HCT116 (cell line): Measurements from ENCODE around the gene UMOD. TPM values are rescaled to one million over a fixed set of nuclear protein-coding genes. Genes with fewer than 3 reads are reported as not detected.

Experiments used
- ATAC-seq: fragments of 200-7000 bp; cut with Tn5 transposase; 2 replicates; pipeline ENCODE4 v1.9.1; 2020; ENCODE audit warnings: mild to moderate bottlenecking, moderate library complexity
- BruUV-seq: library from RNA; stranded (reverse); fragments of 400-500 nt; replicated peaks from 2 replicates; lab custom pipeline; 2021; lab: Mats Ljungman, UMichigan
- CTCF ChIA-PET: fragments of 300-600 bp; sonication (Branson Sonifier 250); formaldehyde crosslinking; loops from one replicate; lab custom pipeline; 2021; ENCODE audit warnings: antibody characterized with exemption; lab: Charles Lee
- POLR2A ChIA-PET: fragments of 300-600, 350-600 bp; sonication (Branson Sonifier 250); formaldehyde crosslinking; loops from one replicate; lab custom pipeline; 2021; ENCODE audit warnings: antibody characterized with exemption; lab: Charles Lee
- RAD21 ChIA-PET, 2 experiments: fragments of 300-600 bp; sonication (Branson Sonifier 250); formaldehyde crosslinking; loops; one replicate each; lab custom pipeline; 2023; ENCODE audit warnings: low total read pairs in 2 of 2; ENCODE audit not compliant: uncharacterized antibody in 2 of 2, unreplicated experiment in 2 of 2, low non-redundant PET in 1 of 2; lab: Charles Lee
- DNase-seq: peaks from one replicate; pipeline ENCODE4 v3.0.0-alpha.2; 2010; ENCODE audit warnings: low read depth, low spot score
- H2AFZ ChIP-seq: fragments of 200-600 bp; shearing (Covaris generic), sonication (generic); 2 replicates; pipeline ENCODE4 v1.6.1; 2017; ENCODE audit warnings: low read depth, mixed run types, mixed read lengths, antibody characterized with exemption, low read length; ENCODE audit not compliant: poor library complexity, severe bottlenecking
- H3K27ac ChIP-seq: 2 replicates; pipeline ENCODE4 v1.5.1; 2012; ENCODE audit warnings: low read depth, low read length
- H3K27me3 ChIP-seq: fragments of 200-600 bp; sonication (generic); 2 replicates; pipeline ENCODE4 v1.6.1; 2016; ENCODE audit warnings: mixed run types, low read length, mixed read lengths; ENCODE audit not compliant: insufficient read depth
- H3K36me3 ChIP-seq, 2 experiments: fragments of 200-500 bp in 1 of 2; fragments of 200-600 bp in 1 of 2; sonication (Bioruptor generic) in 1 of 2; sonication (generic) in 1 of 2; 2 replicates each; pipeline versions ENCODE4 v1.5.1 to v1.6.1; 2014 to 2016; ENCODE audit warnings: low read length in 2 of 2, inconsistent platforms in 1 of 2, mixed read lengths in 1 of 2, mixed run types in 1 of 2; ENCODE audit not compliant: insufficient read depth in 2 of 2, control insufficient read depth in 1 of 2
- H3K4me1 ChIP-seq, 2 experiments: fragments of 200-600 bp in 1 of 2; sonication (generic) in 1 of 2; 2 replicates each; pipeline versions ENCODE4 v1.5.1 to v1.6.1; 2012 to 2017; ENCODE audit warnings: low read length in 2 of 2, inconsistent platforms in 1 of 2, mild to moderate bottlenecking in 1 of 2, mixed read lengths in 1 of 2, mixed run types in 1 of 2, moderate library complexity in 1 of 2; ENCODE audit not compliant: insufficient read depth in 2 of 2, control insufficient read depth in 1 of 2
- H3K4me2 ChIP-seq: fragments of 200-600 bp; sonication (generic); 2 replicates; pipeline ENCODE4 v1.6.1; 2017; ENCODE audit warnings: mixed run types, low read length, mixed read lengths
- H3K4me3 ChIP-seq, 2 experiments: fragments of 200-600 bp in 1 of 2; sonication (generic) in 1 of 2; replicated peaks in 1 of 2; 2 replicates each; pipeline ENCODE4 v1.5.1; 2011 to 2016; ENCODE audit warnings: low read length in 2 of 2, control low read depth in 1 of 2, low read depth in 1 of 2, mild to moderate bottlenecking in 1 of 2, mixed read lengths in 1 of 2, mixed run types in 1 of 2
- H3K79me2 ChIP-seq: fragments of 200-600 bp; sonication (generic); 2 replicates; pipeline ENCODE4 v1.6.1; 2017; ENCODE audit warnings: mild to moderate bottlenecking, mixed run types, low read length, moderate library complexity, mixed read lengths; ENCODE audit not compliant: insufficient read depth
- H3K9ac ChIP-seq: fragments of 200-600 bp; sonication (generic); 2 replicates; pipeline ENCODE4 v1.6.1; 2016; ENCODE audit warnings: low read length, mixed read lengths
- H3K9me2 ChIP-seq: fragments of 200-600 bp; sonication (generic), shearing (Covaris generic); 2 replicates; pipeline ENCODE4 v1.6.1; 2017; ENCODE audit warnings: mixed run types, mild to moderate bottlenecking, moderate library complexity; ENCODE audit not compliant: insufficient read depth
- H3K9me3 ChIP-seq, 2 experiments: fragments of 200-500 bp in 1 of 2; fragments of 200-600 bp in 1 of 2; sonication (Bioruptor generic) in 1 of 2; sonication (generic) in 1 of 2; 2 replicates each; pipeline ENCODE4 v1.6.1; 2014 to 2017; ENCODE audit warnings: low read length in 2 of 2, mixed read lengths in 2 of 2, inconsistent platforms in 1 of 2, low read depth in 1 of 2, mild to moderate bottlenecking in 1 of 2, mixed run types in 1 of 2, moderate library complexity in 1 of 2; ENCODE audit not compliant: control insufficient read depth in 1 of 2, insufficient read depth in 1 of 2
- H4K20me1 ChIP-seq: fragments of 200-600 bp; sonication (generic), shearing (Covaris generic); 2 replicates; pipeline ENCODE4 v1.6.1; 2017; ENCODE audit warnings: mixed run types, mild to moderate bottlenecking, moderate library complexity; ENCODE audit not compliant: insufficient read depth
- CEBPB ChIP-seq: IDR thresholded peaks from 2 replicates; pipeline ENCODE4 v1.6.1; 2012; ENCODE audit warnings: low read depth
- EGR1 ChIP-seq: IDR thresholded peaks from 2 replicates; pipeline ENCODE4 v1.6.1; 2012; ENCODE audit warnings: low read depth
- ELF1 ChIP-seq: IDR thresholded peaks from 2 replicates; pipeline ENCODE4 v1.6.1; 2012; ENCODE audit warnings: low read depth, borderline replicate concordance
- EZH2 ChIP-seq: fragments of 200-600 bp; sonication (generic); IDR thresholded peaks from 2 replicates; pipeline ENCODE4 v1.6.1; 2017; ENCODE audit warnings: antibody characterized with exemption, mixed run types
- EZH2phosphoT487 ChIP-seq: fragments of 200-600 bp; IDR thresholded peaks from 2 replicates; pipeline ENCODE4 v1.6.1; 2018; ENCODE audit warnings: antibody characterized with exemption, borderline replicate concordance
- JUND ChIP-seq: IDR thresholded peaks from 2 replicates; pipeline ENCODE4 v1.6.1; 2012
- MAX ChIP-seq: IDR thresholded peaks from 2 replicates; pipeline ENCODE4 v1.6.1; 2012
- RAD21 ChIP-seq: IDR thresholded peaks from 2 replicates; pipeline ENCODE4 v1.6.1; 2012; ENCODE audit warnings: low read depth, mild to moderate bottlenecking
- SP1 ChIP-seq: IDR thresholded peaks from 2 replicates; pipeline ENCODE4 v1.6.1; 2012; ENCODE audit warnings: low read depth
- TCF7L2 ChIP-seq: IDR thresholded peaks from 2 replicates; pipeline ENCODE4 v1.7.0; 2011; ENCODE audit warnings: borderline replicate concordance, inconsistent platforms; ENCODE audit not compliant: insufficient read depth, insufficient read length; ENCODE audit errors: extremely low read depth
- YY1 ChIP-seq: IDR thresholded peaks from 2 replicates; pipeline ENCODE4 v1.6.1; 2011; ENCODE audit warnings: low read length, low read depth, moderate library complexity, mild to moderate bottlenecking; ENCODE audit not compliant: insufficient replicate concordance; ENCODE audit errors: extremely low read depth
- ZFX ChIP-seq: fragments of 450-650 bp; IDR thresholded peaks from 2 replicates; pipeline ENCODE4 v1.6.1; 2017
- ZNF274 ChIP-seq: fragments of 200-500 bp; sonication (Bioruptor generic); IDR thresholded peaks from 2 replicates; pipeline ENCODE4 v1.6.1; 2014; ENCODE audit warnings: mild to moderate bottlenecking, low read depth, low read length, inconsistent platforms
- intact Hi-C: fragments of 100-400 bp; cut with micrococcal nuclease; formaldehyde crosslinking; loops from 2 replicates; pipeline ENCODE4 v1.10.0; 2022
- total RNA-seq: library from RNA; stranded (reverse); gene quantifications from one replicate; pipeline ENCODE4 v1.2.1, GENCODE V29; 2021; ENCODE audit not compliant: unreplicated experiment
- TF ChIP-seq, protein P1 (sequence below): IDR thresholded peaks from 2 replicates; pipeline ENCODE4 v1.6.1; 2012
- TF ChIP-seq, protein P2 (sequence below): IDR thresholded peaks from 2 replicates; pipeline ENCODE4 v1.6.1; 2011; ENCODE audit warnings: mild to moderate bottlenecking, low read length, moderate library complexity; ENCODE audit not compliant: insufficient replicate concordance; ENCODE audit errors: extremely low read depth

UMOD gene
- total RNA-seq, 1 experiment from 2014 or later: not detected

GRCh38 chr16:20388854-20389253 is 36.3 kb upstream of the UMOD start:
- ChIA-PET CTCF (no interaction called here), POLR2A (no interaction called here), RAD21 (no interaction called here)
- intact Hi-C loops: no loop called here
- TF ChIP-seq EZH2 (no peak), YY1 (no peak), EZH2phosphoT487 (no peak), ZFX (no peak), CEBPB (no peak), RAD21 (no peak), ZNF274 (no peak), ELF1 (no peak), JUND (no peak)
- TF ChIP-seq, protein P1, sequence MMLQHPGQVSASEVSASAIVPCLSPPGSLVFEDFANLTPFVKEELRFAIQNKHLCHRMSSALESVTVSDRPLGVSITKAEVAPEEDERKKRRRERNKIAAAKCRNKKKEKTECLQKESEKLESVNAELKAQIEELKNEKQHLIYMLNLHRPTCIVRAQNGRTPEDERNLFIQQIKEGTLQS: no peak
- DNase-seq (no peak), ATAC-seq (no peak)
- Histone ChIP-seq H3K36me3 (no peaks in the 10 kb centered on the region), H3K9me3 (no peaks in the 10 kb centered on the region), H3K4me3 (no peak overlapping the region), H2AFZ (no peak overlapping the region), H4K20me1 (no peaks in the 10 kb centered on the region), H3K9me2 (no peaks in the 10 kb centered on the region), H3K4me2 (no peak overlapping the region), H3K27ac (no peak overlapping the region), H3K9ac (no peak overlapping the region), H3K27me3 (0 out of 2 replicates have a peak, but pooled peaks cover 8% of the 10 kb centered on the region), H3K79me2 (no peaks in the 10 kb centered on the region), H3K4me1 (no peaks in the 10 kb centered on the region)
- no TSS peak for BruUV-seq

- Histone ChIP-seq H3K4me2 (no peak overlapping the region), H3K9ac (no peak overlapping the region), H3K27me3 (0 out of 2 replicates have a peak, but pooled peaks cover 6% of the 10 kb centered on the region), H3K4me3 (no peak overlapping the region), H3K9me3 (no peaks in the 10 kb centered on the region), H3K79me2 (no peaks in the 10 kb centered on the region), H4K20me1 (no peaks in the 10 kb centered on the region), H3K9me2 (no peaks in the 10 kb centered on the region), H3K4me1 (no peaks in the 10 kb centered on the region), H3K36me3 (no peaks in the 10 kb centered on the region), H3K27ac (no peak overlapping the region), H2AFZ (no peak overlapping the region)
- intact Hi-C loops: no loop called here
- ChIA-PET RAD21 (no interaction called here), POLR2A (no interaction called here), CTCF (interaction anchor here (3.8 kb wide), 1 partner anchor 489 kb away, joined by 49 read pairs; no protein-coding TSS in a partner anchor)
- DNase-seq (no peak), ATAC-seq (no peak)
- BruUV-seq: no TSS peak
- no peak for TF ChIP-seq CEBPB
- no peak for TF ChIP-seq YY1
- TF ChIP-seq, protein P1: no peak
- no peak for TF ChIP-seq ZNF274
- no peak for TF ChIP-seq EZH2phosphoT487
- TF ChIP-seq ELF1: no peak
- no peak for TF ChIP-seq EGR1
- TF ChIP-seq, protein P2, sequence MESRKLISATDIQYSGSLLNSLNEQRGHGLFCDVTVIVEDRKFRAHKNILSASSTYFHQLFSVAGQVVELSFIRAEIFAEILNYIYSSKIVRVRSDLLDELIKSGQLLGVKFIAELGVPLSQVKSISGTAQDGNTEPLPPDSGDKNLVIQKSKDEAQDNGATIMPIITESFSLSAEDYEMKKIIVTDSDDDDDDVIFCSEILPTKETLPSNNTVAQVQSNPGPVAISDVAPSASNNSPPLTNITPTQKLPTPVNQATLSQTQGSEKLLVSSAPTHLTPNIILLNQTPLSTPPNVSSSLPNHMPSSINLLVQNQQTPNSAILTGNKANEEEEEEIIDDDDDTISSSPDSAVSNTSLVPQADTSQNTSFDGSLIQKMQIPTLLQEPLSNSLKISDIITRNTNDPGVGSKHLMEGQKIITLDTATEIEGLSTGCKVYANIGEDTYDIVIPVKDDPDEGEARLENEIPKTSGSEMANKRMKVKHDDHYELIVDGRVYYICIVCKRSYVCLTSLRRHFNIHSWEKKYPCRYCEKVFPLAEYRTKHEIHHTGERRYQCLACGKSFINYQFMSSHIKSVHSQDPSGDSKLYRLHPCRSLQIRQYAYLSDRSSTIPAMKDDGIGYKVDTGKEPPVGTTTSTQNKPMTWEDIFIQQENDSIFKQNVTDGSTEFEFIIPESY: no peak
- no peak for TF ChIP-seq TCF7L2
- TF ChIP-seq SP1: no peak
- no peak for TF ChIP-seq MAX
- TF ChIP-seq RAD21: no peak
These were observed 35.5 kb upstream of the UMOD start for GRCh38 chr16:20387978-20388377.
